ENCODE results near the gene HEXD.
"Not testable (repeated sequence)": the region's sequence is repeated elsewhere in the genome, so short reads cannot be mapped to it uniquely, and the experiment has no call there.

DNA sequence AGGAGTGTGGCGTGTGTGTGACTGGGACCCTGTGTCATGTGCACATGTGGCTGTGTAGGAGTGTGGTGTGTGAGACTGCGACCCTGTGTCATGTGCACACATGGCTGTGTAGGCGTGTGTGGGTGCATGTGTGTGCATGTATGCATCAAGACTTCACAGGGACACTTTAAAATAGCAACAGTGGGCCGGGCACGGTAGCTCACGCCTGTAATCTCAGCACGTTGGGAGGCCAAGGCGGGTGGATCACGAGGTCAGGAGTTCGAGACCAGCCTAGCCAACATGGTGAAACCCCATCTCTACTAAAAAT, 36.5 kb upstream of the HEXD start:
- not testable (repeated sequence) for TF ChIP-seq POLR2AphosphoS5 (IDR thresholded peaks at IDR 0.05; ENCODE audit: low read length); NRF1 (conservative IDR thresholded peaks at IDR 0.05; ENCODE audit: low read depth, low read length); POLR2A (IDR thresholded peaks at IDR 0.05; ENCODE audit: low read depth, low read length); EP300 (IDR thresholded peaks at IDR 0.05; ENCODE audit: borderline replicate concordance in 1 of 2, control insufficient read depth in 1 of 2, low read depth in 2 of 2, low read length in 2 of 2); SRF (IDR thresholded peaks at IDR 0.05; ENCODE audit: low read depth in 2 of 2, low read length in 2 of 2); PAX8 (IDR thresholded peaks at IDR 0.05); EZH2 (IDR thresholded peaks at IDR 0.05; ENCODE audit: borderline replicate concordance, control insufficient read depth, low read depth, low read length); JUND (IDR thresholded peaks at IDR 0.05; ENCODE audit: low read depth, low read length)
- TF ChIP-seq, protein P1, sequence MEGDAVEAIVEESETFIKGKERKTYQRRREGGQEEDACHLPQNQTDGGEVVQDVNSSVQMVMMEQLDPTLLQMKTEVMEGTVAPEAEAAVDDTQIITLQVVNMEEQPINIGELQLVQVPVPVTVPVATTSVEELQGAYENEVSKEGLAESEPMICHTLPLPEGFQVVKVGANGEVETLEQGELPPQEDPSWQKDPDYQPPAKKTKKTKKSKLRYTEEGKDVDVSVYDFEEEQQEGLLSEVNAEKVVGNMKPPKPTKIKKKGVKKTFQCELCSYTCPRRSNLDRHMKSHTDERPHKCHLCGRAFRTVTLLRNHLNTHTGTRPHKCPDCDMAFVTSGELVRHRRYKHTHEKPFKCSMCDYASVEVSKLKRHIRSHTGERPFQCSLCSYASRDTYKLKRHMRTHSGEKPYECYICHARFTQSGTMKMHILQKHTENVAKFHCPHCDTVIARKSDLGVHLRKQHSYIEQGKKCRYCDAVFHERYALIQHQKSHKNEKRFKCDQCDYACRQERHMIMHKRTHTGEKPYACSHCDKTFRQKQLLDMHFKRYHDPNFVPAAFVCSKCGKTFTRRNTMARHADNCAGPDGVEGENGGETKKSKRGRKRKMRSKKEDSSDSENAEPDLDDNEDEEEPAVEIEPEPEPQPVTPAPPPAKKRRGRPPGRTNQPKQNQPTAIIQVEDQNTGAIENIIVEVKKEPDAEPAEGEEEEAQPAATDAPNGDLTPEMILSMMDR (IDR thresholded peaks at IDR 0.05 in 2 of 3, conservative IDR thresholded peaks at IDR 0.05 in 1 of 3; ENCODE audit: control insufficient read depth in 2 of 3, extremely low read depth in 1 of 3, insufficient read depth in 1 of 3, low read depth in 3 of 3, low read length in 3 of 3): not testable (repeated sequence)
- TF ChIP-seq, protein P2, sequence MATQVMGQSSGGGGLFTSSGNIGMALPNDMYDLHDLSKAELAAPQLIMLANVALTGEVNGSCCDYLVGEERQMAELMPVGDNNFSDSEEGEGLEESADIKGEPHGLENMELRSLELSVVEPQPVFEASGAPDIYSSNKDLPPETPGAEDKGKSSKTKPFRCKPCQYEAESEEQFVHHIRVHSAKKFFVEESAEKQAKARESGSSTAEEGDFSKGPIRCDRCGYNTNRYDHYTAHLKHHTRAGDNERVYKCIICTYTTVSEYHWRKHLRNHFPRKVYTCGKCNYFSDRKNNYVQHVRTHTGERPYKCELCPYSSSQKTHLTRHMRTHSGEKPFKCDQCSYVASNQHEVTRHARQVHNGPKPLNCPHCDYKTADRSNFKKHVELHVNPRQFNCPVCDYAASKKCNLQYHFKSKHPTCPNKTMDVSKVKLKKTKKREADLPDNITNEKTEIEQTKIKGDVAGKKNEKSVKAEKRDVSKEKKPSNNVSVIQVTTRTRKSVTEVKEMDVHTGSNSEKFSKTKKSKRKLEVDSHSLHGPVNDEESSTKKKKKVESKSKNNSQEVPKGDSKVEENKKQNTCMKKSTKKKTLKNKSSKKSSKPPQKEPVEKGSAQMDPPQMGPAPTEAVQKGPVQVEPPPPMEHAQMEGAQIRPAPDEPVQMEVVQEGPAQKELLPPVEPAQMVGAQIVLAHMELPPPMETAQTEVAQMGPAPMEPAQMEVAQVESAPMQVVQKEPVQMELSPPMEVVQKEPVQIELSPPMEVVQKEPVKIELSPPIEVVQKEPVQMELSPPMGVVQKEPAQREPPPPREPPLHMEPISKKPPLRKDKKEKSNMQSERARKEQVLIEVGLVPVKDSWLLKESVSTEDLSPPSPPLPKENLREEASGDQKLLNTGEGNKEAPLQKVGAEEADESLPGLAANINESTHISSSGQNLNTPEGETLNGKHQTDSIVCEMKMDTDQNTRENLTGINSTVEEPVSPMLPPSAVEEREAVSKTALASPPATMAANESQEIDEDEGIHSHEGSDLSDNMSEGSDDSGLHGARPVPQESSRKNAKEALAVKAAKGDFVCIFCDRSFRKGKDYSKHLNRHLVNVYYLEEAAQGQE (IDR thresholded peaks at IDR 0.05; ENCODE audit: low read depth, low read length): not testable (repeated sequence)

Measured in GM12878 (cell line).